ENCODE results near the gene SMAD6. TPM values are rescaled to one million over a fixed set of nuclear protein-coding genes. Genes with fewer than 3 reads are reported as not detected.
A peak's percentile ranks its signal among the peaks of the same experiment; 100 is the strongest.

Gene SMAD6
- total and polyA plus RNA-seq, 2 of the 4 experiments (the other 2 are of a cell fraction), result 4.8 to 8.5 TPM

- H3K27ac ChIP-seq (ENCODE audit: insufficient read depth, low read length), result no peak overlapping the region
- no peak overlapping the region for H3K23ac ChIP-seq (ENCODE audit: low read depth, low read length)
- H3K4ac ChIP-seq (ENCODE audit: low read depth, low read length), result peak overlapping the region; percentile 5; the same call in 1 of the 2 replicates
- no peak overlapping the region for H2BK20ac ChIP-seq (ENCODE audit: low read depth, low read length)
- peaks cover 22% of the 10 kb centered on the region; the same call in 1 of the 2 replicates for H3K9me1 ChIP-seq (ENCODE audit: insufficient read depth, low read length)
- DNase-seq (no peak), ATAC-seq (ENCODE audit: low read depth) (peak; percentile 51; the same call in 1 of the 2 replicates)
- H3K27me3 ChIP-seq (ENCODE audit: control insufficient read depth, insufficient read depth, low read length), result no peaks in the 10 kb centered on the region
- H3K36me3 ChIP-seq (ENCODE audit: control insufficient read depth, insufficient read depth, low read length), result peaks cover 6% of the 10 kb centered on the region
- no peak overlapping the region for H2BK120ac ChIP-seq (ENCODE audit: low read depth, low read length)
- peak overlapping the region; percentile 38; the same call in 1 of the 2 replicates for H2AK5ac ChIP-seq (ENCODE audit: low read depth, low read length)
- H4K8ac ChIP-seq (ENCODE audit: low read depth in 2 of 2, low read length in 2 of 2), result peak overlapping the region in 1 of 2 experiments; percentile 35; a peak in 2 of 4 replicates
- 63% methylated on average over 2 of the region's 8 CpGs; no CpG with 5 or more reads in 1 of the 2 experiments for WGBS, 2 experiments (ENCODE audit: extremely low coverage in 2 of 2, insufficient read length in 1 of 2)
- no peak overlapping the region for H3K9ac ChIP-seq (ENCODE audit: low read depth, low read length)
- BruUV-seq (replicated peaks), result no TSS peak
- H2BK5ac ChIP-seq (ENCODE audit: low read depth, low read length, poor library complexity, severe bottlenecking), result no peak overlapping the region
- peaks cover 26% of the 10 kb centered on the region for H3K4me1 ChIP-seq (ENCODE audit: control insufficient read depth, insufficient read depth, low read length)
- H3K14ac ChIP-seq (replicated peaks; ENCODE audit: low read depth, low read length), result no peak overlapping the region
- no peak overlapping the region for H2AK9ac ChIP-seq (replicated peaks; ENCODE audit: low read depth, low read length, poor library complexity)
- no peak overlapping the region for H3K4me2 ChIP-seq (ENCODE audit: low read depth, low read length)
- no peak overlapping the region; the same call in 1 of the 2 replicates for H4K91ac ChIP-seq (ENCODE audit: insufficient read depth, low read depth, low read length)
- no peak overlapping the region for H2AFZ ChIP-seq (replicated peaks; ENCODE audit: low read length, poor library complexity)
- in situ Hi-C loops (cut with MboI; ENCODE audit: low sequenced_read_pairs), result no loop called here
- H3K4me3 ChIP-seq (ENCODE audit: insufficient read depth, low read depth, low read length), result no peak overlapping the region
- no peaks in the 10 kb centered on the region for H3K9me3 ChIP-seq (ENCODE audit: control insufficient read depth, insufficient read depth, low read length)
- no peak overlapping the region for H4K5ac ChIP-seq (ENCODE audit: low read depth, low read length)
- dilution Hi-C loops (cut with HindIII; ENCODE audit: low sequenced_read_pairs, unreplicated experiment), result no loop called here
- ChIA-PET CTCF (no interaction called here), POLR2A (ENCODE audit: unreplicated experiment) (no interaction called here)
- intact Hi-C loops (cut with micrococcal nuclease), result no loop called here
- peaks cover 18% of the 10 kb centered on the region for H4K20me1 ChIP-seq (ENCODE audit: insufficient read depth, low read length)
- no peak overlapping the region for H3K18ac ChIP-seq (ENCODE audit: low read depth, low read length)
- no peak overlapping the region for H3K56ac ChIP-seq (ENCODE audit: extremely low read depth, insufficient read depth, low read length)
- peaks cover 52 to 86% of the 10 kb centered on the region in 2 experiments for H3K79me1 ChIP-seq (ENCODE audit: low read depth in 1 of 2, low read length in 2 of 2)
- 0 out of 3 replicates have a peak overlapping the region, but pooled peaks have one; percentile 28 for H2BK15ac ChIP-seq (ENCODE audit: low read depth, low read length)
- TF ChIP-seq RCOR1 (IDR thresholded peaks at IDR 0.05; ENCODE audit: insufficient replicate concordance, low read length) (no peak), BHLHE40 (IDR thresholded peaks at IDR 0.05; ENCODE audit: low read depth, low read length) (no peak), NFE2L2 (IDR thresholded peaks at IDR 0.05; ENCODE audit: low read depth, low read length) (no peak), MXI1 (IDR thresholded peaks at IDR 0.05; ENCODE audit: borderline replicate concordance, low read depth, low read length) (no peak), CEBPB (IDR thresholded peaks at IDR 0.05; ENCODE audit: low read depth, low read length) (no peak), MAFK (IDR thresholded peaks at IDR 0.05; ENCODE audit: low read depth, low read length) (no peak), RAD21 (IDR thresholded peaks at IDR 0.05; ENCODE audit: low read length) (no peak), SMC3 (IDR thresholded peaks at IDR 0.05; ENCODE audit: low read depth, low read length) (no peak), CHD1 (IDR thresholded peaks at IDR 0.05; ENCODE audit: low read depth, low read length) (no peak), POLR2A (IDR thresholded peaks at IDR 0.05; ENCODE audit: low read depth, low read length) (no peak), RFX5 (IDR thresholded peaks at IDR 0.05; ENCODE audit: low read depth, low read length) (no peak), MAZ (IDR thresholded peaks at IDR 0.05; ENCODE audit: borderline replicate concordance, low read depth, low read length) (no peak), ELK1 (IDR thresholded peaks at IDR 0.05; ENCODE audit: borderline replicate concordance, low read depth, low read length) (no peak), CTCF (conservative IDR thresholded peaks at IDR 0.05; ENCODE audit: low read depth, low read length) (no peak), USF2 (IDR thresholded peaks at IDR 0.05; ENCODE audit: low read depth, low read length) (no peak), FOS (IDR thresholded peaks at IDR 0.05; ENCODE audit: low read depth, low read length) (no peak)
Observed at GRCh38 chr15:66740802-66741201, 38.8 kb downstream of the SMAD6 start.

Data from IMR-90 (cell line).